ENCODE data around the gene DTNBP1.

The DTNBP1 gene

DNA sequence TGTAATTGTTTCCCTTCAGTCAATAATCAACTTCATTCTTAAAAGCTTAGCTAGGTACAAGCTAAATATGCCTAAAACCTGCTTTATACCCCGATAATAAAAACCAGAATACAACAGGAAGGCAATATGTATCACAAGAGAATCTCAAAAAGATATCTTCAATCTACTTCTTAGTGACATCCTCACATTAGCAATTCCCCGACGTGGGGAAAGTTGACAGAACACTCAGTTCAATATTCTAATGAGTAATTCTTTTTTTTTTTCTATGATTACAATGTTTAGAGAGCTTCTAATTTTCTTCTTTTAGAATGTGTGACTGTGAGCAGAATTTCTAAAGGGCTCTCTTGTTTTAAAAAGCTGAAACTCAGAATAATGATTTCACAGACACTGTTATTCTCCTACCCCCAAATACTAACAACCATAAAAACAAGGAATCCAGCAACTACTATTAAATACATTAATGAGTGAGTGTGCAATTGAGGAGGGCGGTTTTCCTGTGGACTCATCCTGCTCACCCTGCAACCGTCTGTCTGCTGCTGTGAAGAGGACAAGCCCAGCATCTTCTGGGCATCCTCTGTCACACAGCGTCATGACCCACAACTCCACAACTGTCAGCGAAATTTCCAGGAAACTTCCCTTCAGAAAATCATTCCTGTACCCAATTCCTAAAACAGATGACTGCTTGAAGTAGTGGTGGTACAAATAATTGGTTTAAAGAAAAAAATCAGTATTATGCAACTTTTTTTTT is 68.1 kb downstream of the DTNBP1 start:
- H3K36me3 ChIP-seq = no peaks in the 10 kb centered on the region
- H3K9me3 ChIP-seq = no peaks in the 10 kb centered on the region
- no peaks in the 10 kb centered on the region for H3K27me3 ChIP-seq
- H3K4me3 ChIP-seq (ENCODE audit: low read depth in 1 of 2, low read length in 1 of 2) = no peak overlapping the region
- TF ChIP-seq, protein P1, sequence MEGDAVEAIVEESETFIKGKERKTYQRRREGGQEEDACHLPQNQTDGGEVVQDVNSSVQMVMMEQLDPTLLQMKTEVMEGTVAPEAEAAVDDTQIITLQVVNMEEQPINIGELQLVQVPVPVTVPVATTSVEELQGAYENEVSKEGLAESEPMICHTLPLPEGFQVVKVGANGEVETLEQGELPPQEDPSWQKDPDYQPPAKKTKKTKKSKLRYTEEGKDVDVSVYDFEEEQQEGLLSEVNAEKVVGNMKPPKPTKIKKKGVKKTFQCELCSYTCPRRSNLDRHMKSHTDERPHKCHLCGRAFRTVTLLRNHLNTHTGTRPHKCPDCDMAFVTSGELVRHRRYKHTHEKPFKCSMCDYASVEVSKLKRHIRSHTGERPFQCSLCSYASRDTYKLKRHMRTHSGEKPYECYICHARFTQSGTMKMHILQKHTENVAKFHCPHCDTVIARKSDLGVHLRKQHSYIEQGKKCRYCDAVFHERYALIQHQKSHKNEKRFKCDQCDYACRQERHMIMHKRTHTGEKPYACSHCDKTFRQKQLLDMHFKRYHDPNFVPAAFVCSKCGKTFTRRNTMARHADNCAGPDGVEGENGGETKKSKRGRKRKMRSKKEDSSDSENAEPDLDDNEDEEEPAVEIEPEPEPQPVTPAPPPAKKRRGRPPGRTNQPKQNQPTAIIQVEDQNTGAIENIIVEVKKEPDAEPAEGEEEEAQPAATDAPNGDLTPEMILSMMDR (IDR thresholded peaks at IDR 0.05) = no peak
- peaks cover 14 to 18% of the 10 kb centered on the region in 2 experiments for H3K4me1 ChIP-seq (ENCODE audit: control insufficient read depth in 1 of 2, insufficient read depth in 1 of 2, low read depth in 1 of 2, low read length in 1 of 2)
- no peak overlapping the region for H3K27ac ChIP-seq

DNA sequence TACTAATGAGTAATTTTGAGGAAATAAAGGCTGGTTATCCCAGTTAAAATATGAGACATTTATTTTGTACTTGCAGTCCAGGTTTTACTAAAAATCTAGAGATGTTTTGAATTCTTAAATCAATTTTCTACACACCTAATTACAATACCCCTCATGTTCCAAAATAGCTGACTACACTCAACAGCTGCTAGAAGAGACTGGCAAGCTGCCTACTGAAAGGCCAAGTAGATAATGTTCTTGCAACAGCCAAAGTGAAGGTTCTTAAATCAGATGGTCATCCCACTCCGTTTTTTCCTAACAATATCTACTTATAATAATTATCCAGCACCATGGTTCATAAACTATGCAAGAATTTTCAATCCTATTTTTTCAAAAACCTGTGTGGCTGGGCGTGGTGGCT is 69.0 kb downstream of the DTNBP1 start:
- peaks cover 14 to 18% of the 10 kb centered on the region in 2 experiments for H3K4me1 ChIP-seq (ENCODE audit: control insufficient read depth in 1 of 2, insufficient read depth in 1 of 2, low read depth in 1 of 2, low read length in 1 of 2)
- H3K36me3 ChIP-seq = no peaks in the 10 kb centered on the region
- TF ChIP-seq, protein P1 (IDR thresholded peaks at IDR 0.05) = no peak
- no peak overlapping the region for H3K27ac ChIP-seq
- H3K27me3 ChIP-seq = no peaks in the 10 kb centered on the region
- H3K9me3 ChIP-seq = no peaks in the 10 kb centered on the region
- H3K4me3 ChIP-seq (ENCODE audit: low read depth in 1 of 2, low read length in 1 of 2) = no peak overlapping the region

DNA sequence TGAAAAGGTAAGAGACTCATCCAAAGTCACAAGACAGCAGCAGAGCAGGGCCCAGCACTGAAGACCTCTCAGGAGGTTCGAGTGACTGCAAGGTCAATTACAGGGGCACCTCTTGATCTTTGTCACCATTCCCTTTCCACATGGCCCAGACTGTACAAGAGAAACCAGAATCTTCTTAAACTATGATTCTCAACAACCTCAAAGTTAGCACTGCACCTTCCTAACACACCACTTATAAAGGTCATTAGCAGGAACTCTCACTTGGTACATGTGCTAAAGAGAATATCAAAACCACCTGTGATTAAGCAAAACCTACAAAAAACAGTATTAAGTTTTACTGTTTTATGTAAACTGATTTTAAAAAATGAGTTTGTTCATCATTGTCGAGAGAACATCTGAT is 70.2 kb downstream of the DTNBP1 start:
- Histone ChIP-seq H3K4me1 (ENCODE audit: control insufficient read depth in 1 of 2, insufficient read depth in 1 of 2, low read depth in 1 of 2, low read length in 1 of 2) (peaks cover 14 to 18% of the 10 kb centered on the region in 2 experiments), H3K27me3 (no peaks in the 10 kb centered on the region), H3K27ac (no peak overlapping the region), H3K4me3 (ENCODE audit: low read depth in 1 of 2, low read length in 1 of 2) (no peak overlapping the region), H3K36me3 (no peaks in the 10 kb centered on the region), H3K9me3 (no peaks in the 10 kb centered on the region)
- TF ChIP-seq, protein P1 (IDR thresholded peaks at IDR 0.05) = no peak

DNA sequence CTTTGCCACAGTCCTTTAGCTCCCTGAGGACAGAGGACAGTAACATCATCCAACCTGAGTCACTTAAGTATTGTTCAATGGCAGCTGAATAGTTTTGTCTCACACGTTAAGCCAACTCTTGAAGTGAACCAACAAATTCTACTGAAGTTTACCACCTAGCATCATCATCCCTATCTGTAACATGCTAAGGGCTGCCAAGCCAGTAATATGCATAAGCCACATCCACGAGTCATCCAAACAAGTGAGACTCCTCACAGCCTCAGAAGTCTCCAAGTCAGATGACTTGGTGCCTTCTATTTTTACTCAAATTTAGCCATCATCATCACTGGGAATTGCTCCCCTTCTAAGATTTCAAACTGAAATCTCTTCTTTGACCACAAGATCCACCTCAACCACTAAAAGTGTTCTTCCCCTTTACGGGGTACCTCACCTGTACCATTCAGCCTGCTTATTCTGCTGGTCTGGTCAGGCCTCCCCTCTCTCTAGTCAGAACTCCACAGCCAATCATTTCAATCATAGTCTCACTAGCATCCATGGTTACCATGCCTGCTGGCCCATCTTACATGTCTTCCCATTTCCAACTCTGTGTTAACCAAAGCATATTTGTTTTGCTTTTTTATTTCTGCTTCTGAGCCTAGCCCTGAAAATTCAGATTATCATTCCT is 73.7 kb downstream of the DTNBP1 start:
- Histone ChIP-seq H3K4me1 (ENCODE audit: control insufficient read depth in 1 of 2, insufficient read depth in 1 of 2, low read depth in 1 of 2, low read length in 1 of 2) (no peaks in the 10 kb centered on the region), H3K36me3 (no peaks in the 10 kb centered on the region), H3K9me3 (no peaks in the 10 kb centered on the region), H3K4me3 (ENCODE audit: low read depth in 1 of 2, low read length in 1 of 2) (no peak overlapping the region), H3K27me3 (no peaks in the 10 kb centered on the region), H3K27ac (no peak overlapping the region)
- TF ChIP-seq, protein P1 (IDR thresholded peaks at IDR 0.05) = no peak

DNA sequence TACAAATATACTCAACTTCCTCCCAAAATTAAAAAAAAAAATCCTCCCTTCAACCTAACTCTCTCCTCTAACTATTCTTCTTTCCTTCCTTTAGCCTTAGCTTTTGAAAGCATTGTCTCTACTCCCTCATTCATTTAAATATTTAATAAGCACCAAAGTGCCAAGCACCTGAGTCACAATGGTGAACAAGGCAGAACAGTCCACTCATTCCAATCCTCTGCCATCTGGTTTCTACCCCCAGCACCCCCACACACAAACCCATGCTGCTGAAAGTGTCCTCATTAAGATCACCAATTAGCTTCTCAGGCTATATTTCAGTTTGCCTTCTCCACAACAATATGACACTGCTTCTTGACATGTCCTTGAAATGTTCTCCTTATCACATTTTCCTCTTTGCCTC is 76.3 kb downstream of the DTNBP1 start:
- TF ChIP-seq, protein P1 (IDR thresholded peaks at IDR 0.05) = no peak
- no peaks in the 10 kb centered on the region for H3K27me3 ChIP-seq

More for the DNA sequence above, 76.3 kb downstream of the DTNBP1 start:
- H3K9me3 ChIP-seq = no peaks in the 10 kb centered on the region
- no peaks in the 10 kb centered on the region for H3K4me1 ChIP-seq (ENCODE audit: control insufficient read depth in 1 of 2, insufficient read depth in 1 of 2, low read depth in 1 of 2, low read length in 1 of 2)
- H3K36me3 ChIP-seq = no peaks in the 10 kb centered on the region
- H3K4me3 ChIP-seq (ENCODE audit: low read depth in 1 of 2, low read length in 1 of 2) = no peak overlapping the region
- H3K27ac ChIP-seq = no peak overlapping the region
